Fibroblast of lung (primary cell): Measurements from ENCODE around the gene EGFL6.
"Not testable (repeated sequence)": the region's sequence is repeated elsewhere in the genome, so short reads cannot be mapped to it uniquely, and the experiment has no call there.

ENCODE experiments used
- EZH2 ChIP-seq: IDR thresholded peaks from 2 replicates; pipeline ENCODE4 v1.5.1; 2012; ENCODE audit warnings: low read length, control low read depth, mild to moderate bottlenecking; ENCODE audit errors: missing control alignments
- TF ChIP-seq, protein P1 (sequence below), 2 donors: IDR thresholded peaks in 1 of 2; conservative IDR thresholded peaks in 1 of 2; 1 replicate in 1 of 2; 2 replicates in 1 of 2; pipeline ENCODE4 v1.5.1; 2011 to 2012; ENCODE audit warnings: low read length in 2 of 2, control low read depth in 1 of 2, inconsistent platforms in 1 of 2, low read depth in 1 of 2, mild to moderate bottlenecking in 1 of 2

DNA sequence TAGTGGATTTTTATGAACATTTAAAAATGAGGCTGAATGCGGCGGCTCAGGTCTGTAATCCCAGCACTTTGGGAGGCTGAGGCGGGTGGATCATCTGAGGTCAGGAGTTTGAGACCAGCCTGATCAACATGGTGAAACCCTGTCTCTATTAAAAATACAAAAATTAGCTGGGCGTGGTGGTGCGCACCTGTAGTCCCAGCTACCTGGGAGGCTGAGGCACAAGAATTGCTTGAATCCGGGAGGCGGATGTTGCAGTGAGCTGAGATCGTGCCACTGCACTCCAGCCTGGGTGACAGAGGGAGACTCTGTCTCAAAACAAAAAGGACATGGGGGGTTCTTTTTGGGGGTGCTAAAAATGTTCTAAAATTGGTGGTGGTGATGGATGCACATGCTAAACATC is 100.4 kb downstream of the EGFL6 start:
- TF ChIP-seq, protein P1, sequence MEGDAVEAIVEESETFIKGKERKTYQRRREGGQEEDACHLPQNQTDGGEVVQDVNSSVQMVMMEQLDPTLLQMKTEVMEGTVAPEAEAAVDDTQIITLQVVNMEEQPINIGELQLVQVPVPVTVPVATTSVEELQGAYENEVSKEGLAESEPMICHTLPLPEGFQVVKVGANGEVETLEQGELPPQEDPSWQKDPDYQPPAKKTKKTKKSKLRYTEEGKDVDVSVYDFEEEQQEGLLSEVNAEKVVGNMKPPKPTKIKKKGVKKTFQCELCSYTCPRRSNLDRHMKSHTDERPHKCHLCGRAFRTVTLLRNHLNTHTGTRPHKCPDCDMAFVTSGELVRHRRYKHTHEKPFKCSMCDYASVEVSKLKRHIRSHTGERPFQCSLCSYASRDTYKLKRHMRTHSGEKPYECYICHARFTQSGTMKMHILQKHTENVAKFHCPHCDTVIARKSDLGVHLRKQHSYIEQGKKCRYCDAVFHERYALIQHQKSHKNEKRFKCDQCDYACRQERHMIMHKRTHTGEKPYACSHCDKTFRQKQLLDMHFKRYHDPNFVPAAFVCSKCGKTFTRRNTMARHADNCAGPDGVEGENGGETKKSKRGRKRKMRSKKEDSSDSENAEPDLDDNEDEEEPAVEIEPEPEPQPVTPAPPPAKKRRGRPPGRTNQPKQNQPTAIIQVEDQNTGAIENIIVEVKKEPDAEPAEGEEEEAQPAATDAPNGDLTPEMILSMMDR (conservative IDR thresholded peaks at IDR 0.05 in 1 of 2, IDR thresholded peaks at IDR 0.05 in 1 of 2; ENCODE audit: low read depth in 1 of 2, low read length in 2 of 2) = not testable (repeated sequence)
- not testable (repeated sequence) for TF ChIP-seq EZH2
